ENCODE results near the gene BATF3.
"Not testable (repeated sequence)": the region's sequence is repeated elsewhere in the genome, so short reads cannot be mapped to it uniquely, and the experiment has no call there.

Gene BATF3, protein sequence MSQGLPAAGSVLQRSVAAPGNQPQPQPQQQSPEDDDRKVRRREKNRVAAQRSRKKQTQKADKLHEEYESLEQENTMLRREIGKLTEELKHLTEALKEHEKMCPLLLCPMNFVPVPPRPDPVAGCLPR

DNA sequence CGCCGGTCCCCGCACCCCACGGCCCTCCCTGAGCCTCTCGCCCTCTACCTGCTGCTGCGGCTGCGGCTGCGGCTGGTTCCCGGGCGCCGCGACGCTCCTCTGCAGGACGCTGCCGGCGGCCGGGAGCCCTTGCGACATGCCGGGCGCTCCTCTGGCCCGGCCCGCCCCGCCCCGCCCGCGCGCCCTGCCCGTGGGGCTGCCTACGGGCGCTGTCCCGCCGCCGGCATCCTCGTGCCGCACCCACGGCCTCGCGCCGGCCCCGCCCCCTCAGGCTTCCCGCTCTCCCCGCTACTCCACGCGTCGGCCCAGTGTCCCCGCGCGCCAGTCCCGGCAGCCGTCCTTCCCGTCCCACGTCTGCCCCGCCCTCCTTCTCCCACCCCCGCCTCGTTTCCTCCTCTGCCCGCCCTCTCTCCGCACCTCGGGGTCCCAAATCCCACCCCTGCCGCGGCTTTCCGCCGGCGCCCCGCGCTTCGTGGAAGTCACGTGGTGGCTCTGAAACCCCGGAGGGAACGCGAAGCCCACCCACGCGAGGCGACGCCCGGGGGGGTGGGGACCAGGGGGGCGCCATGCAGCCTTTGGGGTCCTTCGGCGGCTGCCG, at the start of gene BATF3:
BATF3 (minus strand) TSS at position 216 of the 598 bp plus-strand sequence; CDS start at position 138, 78 bp downstream.
- peak; percentile 52 to 71 for DNase-seq

DNA sequence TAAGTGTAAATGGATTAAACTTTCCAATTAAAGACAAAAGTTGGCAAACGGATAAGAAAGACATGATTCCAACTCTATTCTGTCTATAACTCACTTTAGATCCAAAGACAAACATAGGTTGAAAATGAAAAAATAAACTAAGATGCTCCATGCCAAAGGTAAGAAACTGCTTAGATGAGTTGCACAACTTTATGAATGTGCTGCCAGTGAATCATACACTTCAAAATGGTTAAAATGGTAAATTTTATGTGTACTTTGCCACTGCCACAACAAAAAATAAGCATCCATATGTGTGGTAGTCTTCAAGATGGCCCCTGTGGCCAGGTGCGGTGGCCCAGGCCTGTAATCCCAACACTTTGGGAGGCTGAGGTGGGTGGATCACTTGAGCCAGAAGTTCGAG, 46.9 kb upstream of the BATF3 start:
- no peak for DNase-seq

DNA sequence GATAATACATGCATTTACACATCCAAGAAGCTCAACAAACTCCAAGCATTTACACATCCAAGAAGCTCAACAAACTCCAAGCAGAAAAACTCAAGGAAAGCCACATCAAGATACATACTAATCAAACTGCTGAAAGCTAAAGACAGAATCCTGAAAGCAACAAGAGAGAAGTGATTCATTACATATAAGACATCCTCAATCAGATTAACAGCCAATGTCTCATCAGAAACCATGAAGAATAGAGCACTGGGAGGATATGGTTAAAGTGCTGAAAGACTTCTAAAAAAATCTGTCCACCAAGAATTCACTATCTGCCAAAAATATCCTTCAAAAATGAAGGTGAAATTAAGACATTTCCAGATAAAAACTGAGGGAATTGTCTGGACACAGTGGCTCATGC, 45.7 kb upstream of the BATF3 start:
- DNase-seq: no peak

DNA sequence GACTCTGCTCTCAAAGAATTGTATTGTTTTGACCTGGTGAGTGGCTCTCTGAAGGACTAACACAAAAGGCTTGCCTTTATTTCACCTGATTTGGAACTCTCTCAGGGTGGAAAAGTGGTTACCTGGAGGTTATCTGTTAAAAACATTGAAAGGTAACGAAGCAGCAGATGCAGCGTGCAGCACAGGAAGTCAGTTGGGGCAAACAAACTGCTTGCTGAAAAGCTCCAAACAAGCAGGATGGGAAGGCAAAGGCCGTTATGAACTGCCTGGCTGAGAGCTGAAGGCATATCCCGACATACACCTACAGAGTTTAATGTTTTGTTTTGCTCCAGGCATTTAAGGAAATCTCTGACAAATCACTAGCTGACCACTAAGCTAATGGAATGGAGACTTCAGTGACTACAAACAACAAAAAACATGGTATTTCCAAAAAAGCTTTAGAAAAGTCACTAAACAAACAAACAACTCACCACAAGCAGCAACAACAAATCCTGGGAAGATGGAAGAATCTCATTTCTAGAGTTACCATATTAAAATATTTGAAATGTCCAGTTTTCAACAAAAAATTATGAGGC, 44.3 kb upstream of the BATF3 start:
- no peak for DNase-seq

DNA sequence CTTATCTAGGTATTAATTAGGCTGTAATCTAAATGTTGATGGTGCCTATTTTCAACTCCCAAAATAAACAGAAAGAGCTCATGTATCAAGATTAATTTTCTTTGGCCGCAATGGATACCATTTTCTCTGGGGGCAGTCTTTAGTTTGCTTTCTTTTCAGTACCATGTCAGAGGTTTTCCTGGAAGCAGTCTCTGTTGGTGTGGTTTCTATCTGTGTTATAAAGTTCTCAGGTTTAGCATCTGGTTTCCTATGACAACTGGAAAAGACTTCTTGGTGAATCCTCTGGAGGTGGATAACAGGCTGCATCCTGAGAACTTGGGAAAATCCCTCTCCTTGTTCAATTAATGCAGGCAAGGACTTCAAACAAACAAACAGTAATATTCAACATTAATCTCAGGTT, 38.7 kb upstream of the BATF3 start:
- no peak for DNase-seq

DNA sequence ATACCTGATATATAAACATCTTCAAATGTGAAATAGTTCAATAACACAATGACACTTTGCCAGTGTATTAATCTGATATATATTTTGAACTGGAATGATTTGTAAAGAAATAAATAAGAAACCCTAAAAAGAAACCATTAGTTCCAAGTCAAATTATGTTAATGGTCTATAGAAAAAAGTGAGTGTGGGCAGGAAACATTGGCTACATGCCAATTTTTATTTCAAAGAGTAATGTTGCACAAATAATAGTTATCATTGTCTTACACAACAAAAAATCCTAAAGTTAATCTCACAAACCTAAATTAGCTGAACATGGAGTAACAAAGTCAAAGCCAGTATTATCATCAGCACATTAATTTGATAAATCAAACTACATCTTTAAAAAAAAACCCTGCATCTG, 37.9 kb upstream of the BATF3 start:
- DNase-seq: no peak

DNA sequence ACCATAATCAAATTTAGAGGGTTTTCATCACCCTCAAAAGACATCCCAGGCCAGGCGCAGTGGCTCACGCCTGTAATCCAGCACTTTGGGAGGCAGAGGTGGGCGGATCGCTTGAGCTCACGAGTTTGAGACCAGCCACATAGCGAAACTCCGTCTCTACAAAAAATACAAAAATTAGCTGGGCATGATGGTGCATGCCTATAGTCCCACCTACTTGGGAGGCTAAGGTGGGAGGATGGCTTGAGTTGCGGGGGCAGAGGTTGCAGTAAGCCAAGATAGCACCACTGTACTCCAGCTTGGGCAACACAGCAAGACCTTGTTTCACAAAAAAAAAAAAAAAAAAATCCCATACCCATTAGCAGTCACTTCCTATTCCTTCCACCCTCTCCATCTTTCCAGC, 33.5 kb upstream of the BATF3 start:
- DNase-seq: no peak

DNA sequence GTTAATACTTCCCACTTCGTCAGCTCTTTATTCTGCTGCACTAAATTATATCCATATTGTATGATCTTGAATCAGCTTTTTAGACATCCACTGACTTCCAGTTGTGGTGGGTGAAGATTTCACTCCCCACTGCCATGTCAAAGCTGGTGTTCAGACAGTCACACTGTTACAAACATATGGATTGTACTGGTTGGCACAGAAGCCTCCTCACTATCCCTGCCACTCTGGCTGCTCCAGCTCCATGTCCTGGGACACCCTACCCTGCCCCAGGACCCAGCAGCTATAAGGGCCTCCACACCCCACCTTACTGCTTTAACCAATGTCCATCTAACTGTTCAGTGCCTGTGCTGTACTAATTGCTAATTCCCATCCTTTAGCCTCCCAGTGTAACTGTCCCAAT, 32.0 kb upstream of the BATF3 start:
- DNase-seq: no peak

DNA sequence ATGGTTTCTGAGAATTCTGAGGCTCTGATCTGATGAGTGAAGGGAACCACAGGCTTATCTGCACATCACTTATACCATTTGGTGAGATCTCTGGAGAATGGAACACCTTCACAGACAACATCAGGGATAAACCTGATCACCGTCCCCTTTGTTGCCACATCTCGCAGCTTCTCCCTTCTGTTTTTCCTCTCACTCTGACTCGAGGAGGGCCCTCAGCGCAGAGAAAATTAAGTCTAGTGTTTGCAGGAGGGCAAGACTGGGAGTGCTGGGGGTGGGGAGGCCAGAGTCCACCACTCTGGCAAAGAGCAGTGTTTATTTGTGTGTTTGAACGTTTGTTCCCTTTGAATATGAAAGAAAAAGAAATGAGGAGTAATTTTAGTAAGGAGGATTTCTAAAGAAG, 29.0 kb upstream of the BATF3 start:
- DNase-seq: no peak

DNA sequence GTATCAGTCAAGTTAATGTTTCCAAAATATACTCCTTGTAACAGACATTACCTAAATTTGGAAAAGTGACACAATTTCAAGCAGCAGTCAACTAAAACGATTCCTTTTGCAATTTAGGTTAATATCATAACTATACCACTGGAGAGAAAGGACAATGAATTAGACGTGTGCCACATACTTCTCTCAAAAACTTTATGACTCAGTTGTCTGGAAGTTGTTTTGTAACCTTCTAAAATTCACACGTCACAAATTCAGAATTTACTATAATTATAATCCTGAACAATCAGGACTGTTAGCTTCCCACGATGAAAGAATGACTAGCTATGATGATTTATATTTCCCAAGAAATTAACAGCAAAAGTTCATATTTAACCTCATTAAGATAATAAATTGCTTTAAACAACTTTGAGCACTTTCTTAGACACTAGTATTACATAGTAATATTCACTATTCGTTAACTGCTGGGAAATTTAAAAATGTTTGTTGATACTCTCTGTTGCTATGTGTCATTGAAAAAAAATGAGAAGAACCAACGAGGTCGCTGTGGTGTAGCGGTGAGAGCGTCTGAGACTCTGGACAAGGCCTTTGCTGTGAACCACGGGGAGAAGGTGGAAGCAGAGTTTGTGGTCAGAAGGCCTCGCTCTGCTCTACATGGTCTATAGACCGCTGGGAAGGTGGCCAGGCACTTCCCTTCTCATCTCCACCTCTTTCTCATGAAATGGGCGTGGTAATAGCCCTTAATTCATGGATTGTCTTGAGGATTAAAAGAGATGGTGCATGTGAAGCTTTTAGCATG, 27.9 kb upstream of the BATF3 start:
- DNase-seq: no peak

DNA sequence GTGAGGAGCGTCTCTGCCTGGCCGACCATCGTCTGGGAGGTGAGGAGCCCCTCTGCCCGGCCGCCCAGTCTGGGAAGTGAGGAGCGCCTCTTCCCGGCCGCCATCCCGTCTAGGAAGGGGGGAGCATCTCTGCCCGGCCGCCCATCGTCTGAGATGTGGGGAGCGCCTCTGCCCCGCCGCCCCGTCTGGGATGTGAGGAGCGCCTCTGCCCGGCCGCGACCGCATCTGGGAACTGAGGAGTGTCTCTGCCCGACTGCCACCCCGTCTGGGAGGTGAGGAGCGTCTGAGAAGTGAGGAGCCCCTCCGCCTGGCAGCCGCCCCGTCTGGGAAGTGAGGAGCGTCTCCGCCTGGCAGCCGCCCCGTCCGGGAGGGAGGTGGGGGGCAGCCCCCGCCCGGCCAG, 25.0 kb upstream of the BATF3 start:
- not testable (repeated sequence) for DNase-seq

DNA sequence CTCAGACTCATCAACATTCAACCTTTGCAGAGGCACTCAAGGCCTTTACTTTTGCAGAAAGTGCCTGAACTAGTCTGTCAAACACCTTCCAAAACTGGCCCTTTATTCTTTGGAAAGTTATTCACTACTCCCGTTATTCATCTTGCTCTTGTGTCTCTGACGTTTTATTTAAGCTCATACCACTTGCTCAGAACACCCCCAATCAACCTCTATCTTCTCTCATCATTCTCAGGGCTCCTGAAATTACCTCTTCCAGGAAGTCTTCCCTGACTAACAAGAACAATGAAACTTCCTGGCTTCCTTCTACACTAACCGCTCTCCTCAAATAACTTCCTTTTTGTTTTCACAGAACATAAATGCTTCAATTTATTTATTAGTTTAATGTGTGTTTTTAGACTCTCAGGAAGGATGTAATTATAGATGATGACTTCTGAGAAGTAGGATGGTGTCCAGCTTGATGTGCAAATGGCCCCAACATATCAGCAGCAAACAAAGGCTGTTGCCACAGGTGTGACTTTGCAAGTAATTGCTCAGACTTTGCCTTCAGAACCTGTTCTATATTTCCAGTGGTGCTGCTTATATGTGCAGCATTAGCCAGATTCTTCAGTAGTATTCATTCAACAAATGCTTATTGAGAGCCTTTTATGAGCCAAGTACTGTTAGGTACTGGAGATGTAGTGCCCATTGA, 22.8 kb upstream of the BATF3 start:
- DNase-seq: no peak

DNA sequence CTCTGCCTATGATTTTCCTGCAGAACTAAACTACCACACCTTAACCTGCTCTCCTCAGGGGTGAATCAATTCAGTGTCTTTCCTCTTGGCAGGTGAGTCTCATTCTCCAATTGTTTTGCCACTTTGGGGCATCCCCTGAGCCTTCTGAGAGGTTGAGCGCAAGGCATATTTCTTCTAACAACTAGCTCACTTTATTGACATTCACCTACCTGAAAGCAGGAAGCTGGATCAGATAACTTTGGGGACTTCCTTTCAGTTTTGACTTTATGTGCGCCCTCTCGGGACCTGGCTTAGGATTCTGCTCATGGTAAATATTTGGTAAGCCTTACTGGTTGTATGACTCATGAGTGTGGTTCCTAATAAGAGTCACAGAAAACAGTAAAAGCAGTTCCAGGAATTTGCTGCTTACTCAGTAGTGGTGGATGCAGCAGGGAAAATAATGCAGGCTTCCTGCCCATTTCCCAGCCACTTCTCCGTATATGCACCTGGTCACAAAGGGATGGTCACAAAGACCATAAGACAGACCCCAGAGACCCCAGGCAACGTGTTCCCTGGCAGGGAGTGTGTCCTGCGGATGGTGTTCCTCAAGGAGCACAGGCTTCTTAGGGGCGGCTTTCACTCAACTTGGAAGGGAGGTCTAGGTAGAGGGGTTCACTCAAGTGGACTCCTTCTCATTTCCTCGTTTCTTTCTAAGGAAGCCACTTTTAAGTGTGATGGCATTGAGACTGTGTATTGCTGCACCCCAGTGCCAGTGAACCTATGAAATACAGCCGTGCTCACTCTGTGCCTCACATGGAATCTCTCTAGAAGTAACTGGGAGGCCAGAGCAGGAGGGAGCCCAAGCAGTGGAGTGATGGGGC, 22.0 kb upstream of the BATF3 start:
- DNase-seq: peak; percentile 34 to 41

DNA sequence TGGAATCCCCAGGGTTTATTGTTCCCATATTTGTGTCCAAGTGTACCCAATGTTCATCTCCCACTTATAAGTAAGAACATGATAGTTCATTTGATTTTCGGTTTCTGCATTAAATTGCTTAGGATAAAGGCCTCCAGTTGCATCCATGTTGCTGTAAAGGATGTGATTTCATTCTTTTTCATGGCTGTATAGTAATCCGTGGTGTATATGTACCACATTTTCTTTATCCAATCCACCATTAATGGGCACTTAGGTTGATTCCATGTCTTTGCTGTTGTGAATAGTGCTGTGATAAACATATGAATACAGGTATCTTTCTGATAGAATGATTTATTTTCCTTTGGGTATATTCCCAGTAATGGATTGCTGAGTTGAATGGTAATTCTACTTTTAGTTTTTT, 20.0 kb upstream of the BATF3 start:
- DNase-seq: no peak

DNA sequence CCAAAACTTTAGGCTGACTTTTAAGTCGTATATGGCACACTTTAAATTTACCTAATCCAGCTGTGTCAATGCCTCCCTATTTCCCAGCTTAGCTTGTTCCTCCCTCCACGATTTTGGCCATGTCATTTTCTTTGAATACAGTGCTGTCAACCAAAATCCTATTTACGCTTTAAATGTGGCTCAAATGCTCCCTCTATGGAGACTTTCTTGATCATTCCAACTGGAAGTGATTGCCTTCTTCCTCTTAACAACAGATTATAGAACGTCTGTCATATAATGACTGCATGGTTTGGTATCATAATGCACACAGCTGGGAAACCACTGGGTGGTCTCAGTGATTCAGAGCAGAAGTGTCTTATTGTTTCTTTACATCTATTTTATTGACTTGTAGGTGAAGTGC, 18.9 kb upstream of the BATF3 start:
- no peak for DNase-seq

DNA sequence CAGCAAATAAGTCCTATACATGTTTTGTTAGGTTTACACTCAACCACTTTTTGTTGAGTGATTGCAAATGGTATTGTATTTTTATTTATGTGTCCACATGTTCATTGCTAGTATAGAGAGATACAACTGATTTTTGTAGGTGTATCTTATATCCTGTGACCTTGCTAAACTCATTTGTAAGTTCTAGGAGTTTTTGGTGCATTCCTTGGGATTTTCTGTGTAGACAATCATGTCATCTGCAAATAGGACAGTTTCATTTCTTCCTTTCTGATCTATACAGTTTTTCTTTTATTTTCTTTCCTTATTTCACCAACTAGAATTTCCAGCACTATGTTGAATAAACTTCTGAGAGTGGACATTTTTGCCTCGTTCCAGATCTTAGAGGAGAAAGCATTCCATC, 16.5 kb upstream of the BATF3 start:
- DNase-seq: no peak

DNA sequence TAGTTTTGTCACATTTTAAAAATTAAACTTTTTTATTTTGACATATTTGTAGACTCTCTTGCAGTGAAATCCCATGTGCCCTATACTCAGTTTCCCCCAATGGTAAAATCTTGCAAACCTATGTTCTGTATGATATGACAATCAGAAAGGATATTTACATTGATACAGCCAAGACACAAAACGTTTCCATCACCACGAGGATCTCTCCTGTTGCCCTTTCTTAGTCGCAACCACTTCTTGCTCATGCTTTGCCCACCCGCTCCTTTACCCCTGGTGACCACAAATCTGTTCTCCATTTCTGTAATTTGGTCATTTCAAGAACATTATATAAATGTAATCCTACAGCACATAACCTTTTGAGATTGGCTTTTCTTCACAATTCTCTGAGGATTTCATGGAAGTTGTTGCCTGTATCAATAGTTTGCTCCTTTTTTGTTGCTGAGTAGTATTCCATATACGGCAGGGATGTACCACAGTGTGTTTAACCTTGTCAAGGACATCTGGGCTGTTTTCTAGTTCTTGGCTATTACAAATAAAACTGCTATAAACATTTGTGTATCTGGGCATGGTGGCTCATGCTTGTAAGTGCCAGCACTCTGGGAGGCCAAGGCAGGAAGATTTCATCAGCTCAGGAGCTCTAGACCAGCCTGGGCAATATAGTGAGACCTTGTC, 14.0 kb upstream of the BATF3 start:
- DNase-seq: no peak

DNA sequence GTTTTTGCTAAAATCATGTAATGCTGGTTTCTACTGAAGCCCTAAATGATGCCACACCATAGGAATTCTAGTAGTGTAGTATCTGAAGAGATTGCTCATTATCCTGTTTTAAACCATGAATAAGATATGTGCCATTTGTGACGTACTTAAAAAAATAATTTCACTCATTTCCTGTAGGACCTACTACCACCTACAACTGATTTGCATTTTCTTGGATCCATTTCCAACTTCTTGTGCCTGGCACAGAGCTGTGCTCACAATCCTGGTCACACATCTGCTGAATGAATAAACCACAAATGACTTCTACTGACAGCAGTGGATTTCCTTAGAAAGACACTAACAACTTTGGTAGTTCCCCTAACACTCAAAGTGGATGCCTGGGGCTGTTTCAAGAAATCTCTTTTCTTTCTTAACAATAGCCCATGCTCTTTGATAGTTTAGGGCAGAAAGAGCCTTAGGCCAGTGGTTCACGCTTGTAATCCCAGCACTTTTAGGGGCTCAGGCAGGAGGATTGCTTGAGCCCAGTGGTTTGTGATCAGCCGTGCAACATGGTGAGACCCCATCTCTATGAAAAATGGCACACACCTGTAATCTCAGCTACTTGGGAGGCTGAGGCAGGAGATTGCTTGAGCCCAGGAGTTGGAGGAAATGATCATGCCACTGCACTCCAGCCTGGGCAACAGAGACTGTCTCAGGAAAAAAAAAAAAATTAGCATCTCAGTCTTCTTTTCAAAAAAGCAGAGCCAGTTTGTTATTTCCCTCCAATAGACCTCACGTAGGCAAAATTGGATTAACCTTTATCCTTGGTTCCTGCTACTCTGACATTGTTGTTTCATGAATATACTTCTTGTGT, 13.0 kb upstream of the BATF3 start:
- DNase-seq: no peak

DNA sequence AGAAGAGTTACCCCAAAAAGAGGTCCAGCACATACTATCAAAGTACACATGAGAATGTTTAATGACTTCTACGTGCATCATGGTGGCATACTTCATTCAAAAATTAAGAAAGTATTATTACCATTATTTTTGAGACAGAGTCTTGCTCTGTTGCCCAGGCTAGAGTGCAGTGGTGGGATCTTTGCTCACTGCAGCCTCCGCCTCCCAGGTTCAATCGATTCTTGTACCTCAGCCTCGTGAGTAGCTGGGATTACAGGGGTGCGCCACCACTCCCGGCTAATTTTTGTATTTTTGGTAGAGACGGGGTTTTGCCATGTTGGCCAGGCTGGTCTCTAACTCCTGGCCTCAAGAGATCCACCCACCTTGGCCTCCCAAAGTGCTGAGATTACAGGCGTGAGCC, 12.3 kb upstream of the BATF3 start:
- DNase-seq: not testable (repeated sequence)

DNA sequence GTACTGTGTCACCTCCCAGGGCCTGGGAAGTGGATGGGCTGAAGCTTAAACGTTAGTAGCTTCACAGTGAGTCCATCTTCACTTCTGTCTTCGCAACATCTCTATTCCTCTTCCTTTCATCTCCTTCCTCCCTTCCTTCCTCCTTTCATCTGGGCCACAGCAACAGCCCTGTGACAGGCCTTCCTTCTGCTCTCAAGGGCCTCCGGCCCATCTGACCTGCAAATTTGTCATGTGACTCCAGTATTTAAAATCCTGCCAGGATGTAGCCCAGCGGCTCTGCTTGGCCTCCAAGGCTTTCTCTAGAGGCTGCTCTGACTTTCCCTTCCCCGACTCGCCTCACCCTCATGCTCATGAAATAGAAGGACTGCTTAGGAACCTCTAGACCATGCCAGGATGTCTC, 10.9 kb upstream of the BATF3 start:
- DNase-seq: no peak

DNA sequence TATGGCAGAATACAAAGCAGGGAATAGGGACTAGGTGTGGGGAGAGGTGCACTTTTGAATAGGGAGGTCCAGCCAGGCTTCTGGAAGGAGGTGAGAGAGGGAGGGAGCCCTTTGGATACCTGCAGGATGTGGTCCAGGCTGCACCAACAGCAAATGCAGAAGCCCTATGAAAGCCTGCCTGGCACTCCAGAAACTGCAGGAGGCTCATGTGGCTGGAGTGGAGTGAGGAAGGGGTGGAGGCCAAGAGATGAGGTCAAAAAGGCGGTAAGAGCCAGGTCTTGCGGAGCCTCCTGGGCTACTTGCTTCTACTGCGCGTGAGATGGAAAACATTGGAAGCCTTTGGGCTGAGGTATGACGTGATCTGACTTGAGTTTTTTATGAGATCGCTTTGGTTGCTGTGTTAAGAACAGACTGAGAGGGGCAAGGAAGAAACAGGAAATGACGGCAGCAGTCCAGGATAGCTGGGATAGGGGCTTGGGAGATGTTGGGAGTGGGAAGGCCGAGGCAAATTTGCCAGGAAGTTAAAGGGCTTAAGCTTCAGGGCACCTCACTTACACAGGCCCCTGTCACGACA, 4.4 kb upstream of the BATF3 start:
- DNase-seq: no peak

Measured in stimulated activated CD4-positive, alpha-beta T cell treated with anti-CD3 and anti-CD28 coated beads, Interleukin-2, amount 100 ng/mL, for 24 hours (primary cell).